KG1 (cell line): Measurements from ENCODE around the gene PALLD.

Experiments used
- DNase-seq: peaks from one replicate; lab custom pipeline; 2025; lab: John Stamatoyannopoulos, UW

The PALLD gene

GRCh38 chr4:168592676-168593075 lies 95.8 kb downstream of the PALLD start:
- DNase-seq: no peak

GRCh38 chr4:168593399-168593798 lies 96.5 kb downstream of the PALLD start:
- DNase-seq: no peak

- DNase-seq: no peak
Observed at GRCh38 chr4:168594121-168594520, 97.3 kb downstream of the PALLD start.

GRCh38 chr4:168598191-168598590 lies 101.3 kb downstream of the PALLD start:
- DNase-seq: no peak

- no peak for DNase-seq
Observed at GRCh38 chr4:168600796-168601583, 104.1 kb downstream of the PALLD start.

GRCh38 chr4:168601899-168602298 lies 105.0 kb downstream of the PALLD start:
- no peak for DNase-seq

GRCh38 chr4:168604496-168605373 lies 107.9 kb downstream of the PALLD start:
- DNase-seq: no peak

GRCh38 chr4:168605411-168605810 lies 108.6 kb downstream of the PALLD start:
- DNase-seq: no peak

- DNase-seq: no peak
Observed at GRCh38 chr4:168607215-168607614, 110.4 kb downstream of the PALLD start.

- DNase-seq: no peak
Observed at GRCh38 chr4:168608771-168609170, 111.9 kb downstream of the PALLD start.

GRCh38 chr4:168609369-168609768 lies 112.5 kb downstream of the PALLD start:
- DNase-seq: no peak

- no peak for DNase-seq
Observed at GRCh38 chr4:168610911-168611530, 114.2 kb downstream of the PALLD start.

GRCh38 chr4:168612450-168613135 lies 115.7 kb downstream of the PALLD start:
- no peak for DNase-seq

GRCh38 chr4:168613869-168614268 lies 117.0 kb downstream of the PALLD start:
- no peak for DNase-seq

GRCh38 chr4:168614281-168615057 lies 117.6 kb downstream of the PALLD start:
- DNase-seq: no peak

- no peak for DNase-seq
Observed at GRCh38 chr4:168615294-168616065, 118.6 kb downstream of the PALLD start.

GRCh38 chr4:168618577-168619265 lies 121.9 kb downstream of the PALLD start:
- no peak for DNase-seq

GRCh38 chr4:168619266-168619631 lies 122.4 kb downstream of the PALLD start:
- no peak for DNase-seq

- no peak for DNase-seq
Observed at GRCh38 chr4:168621806-168622589, 125.1 kb downstream of the PALLD start.
